ENCODE results near the gene RAD21L1. TPM values are rescaled to one million over a fixed set of nuclear protein-coding genes. Genes with fewer than 3 reads are reported as not detected.

RAD21L1 gene
- not detected for total RNA-seq
- long read RNA-seq, result 0 reads

- peak; percentile 70 to 85 for DNase-seq
- ATAC-seq, result peak; percentile 91
- intact Hi-C loops (cut with DNase I, micrococcal nuclease), result no loop called here
These were observed at the start of gene RAD21L1 for GRCh38 chr20:1225783-1226654. TSS of gene RAD21L1 (plus strand) at chr20:1226044. CDS start at chr20:1228454, 2,410 bp downstream.

- DNase-seq, result no peak
- intact Hi-C loops (cut with DNase I, micrococcal nuclease), result no loop called here
- peak; percentile 40 for ATAC-seq
These were observed 48.2 kb upstream of the RAD21L1 start for GRCh38 chr20:1177680-1178079.

- intact Hi-C loops (cut with DNase I, micrococcal nuclease), result no loop called here
- DNase-seq, result no peak
- ATAC-seq, result no peak
These were observed 47.7 kb upstream of the RAD21L1 start for GRCh38 chr20:1178103-1178502.

- DNase-seq (no peak), ATAC-seq (no peak)
- intact Hi-C loops (cut with DNase I, micrococcal nuclease), result no loop called here
These were observed 47.2 kb upstream of the RAD21L1 start for GRCh38 chr20:1178623-1179022.

- intact Hi-C loops (cut with DNase I, micrococcal nuclease), result no loop called here
- DNase-seq (no peak), ATAC-seq (no peak)
These were observed 44.9 kb upstream of the RAD21L1 start for GRCh38 chr20:1180949-1181348.

GRCh38 chr20:1182106-1182505 is 43.7 kb upstream of the RAD21L1 start:
- ATAC-seq (no peak), DNase-seq (no peak)
- intact Hi-C loops (cut with DNase I, micrococcal nuclease), result no loop called here

GRCh38 chr20:1183153-1183552 is 42.7 kb upstream of the RAD21L1 start:
- intact Hi-C loops (cut with DNase I, micrococcal nuclease), result no loop called here
- ATAC-seq (no peak), DNase-seq (no peak)

GRCh38 chr20:1184260-1184637 is 41.6 kb upstream of the RAD21L1 start:
- intact Hi-C loops (cut with DNase I, micrococcal nuclease), result no loop called here
- ATAC-seq, result no peak

GRCh38 chr20:1184638-1185315 is 41.1 kb upstream of the RAD21L1 start, which contains the start of gene TMEM74B:
TSS of gene TMEM74B (minus strand) at chr20:1184981. CDS start at chr20:1183801, 1,180 bp downstream.
- DNase-seq, result peak in 1 of 2 donors; percentile 11
- peak; percentile 42 for ATAC-seq
- intact Hi-C loops (cut with DNase I, micrococcal nuclease), result no loop called here

More at GRCh38 chr20:1184260-1184637, 41.6 kb upstream of the RAD21L1 start:
- no peak for DNase-seq

GRCh38 chr20:1185316-1185741 is 40.5 kb upstream of the RAD21L1 start:
- peak; percentile 38 for ATAC-seq
- peak in 1 of 2 donors; percentile 10 for DNase-seq
- intact Hi-C loops (cut with DNase I, micrococcal nuclease), result no loop called here

- intact Hi-C loops (cut with DNase I, micrococcal nuclease), result no loop called here
- DNase-seq (peak; percentile 37 to 50), ATAC-seq (peak; percentile 68)
These were observed 40.0 kb upstream of the RAD21L1 start for GRCh38 chr20:1185790-1186334.

- ATAC-seq (no peak), DNase-seq (no peak)
- intact Hi-C loops (cut with DNase I, micrococcal nuclease), result no loop called here
These were observed 39.4 kb upstream of the RAD21L1 start for GRCh38 chr20:1186367-1186991.

- no peak for DNase-seq
- intact Hi-C loops (cut with DNase I, micrococcal nuclease), result no loop called here
- peak; percentile 57 for ATAC-seq
These were observed 38.2 kb upstream of the RAD21L1 start for GRCh38 chr20:1187605-1188171.

GRCh38 chr20:1188347-1188746 is 37.5 kb upstream of the RAD21L1 start:
- intact Hi-C loops (cut with DNase I, micrococcal nuclease), result no loop called here
- DNase-seq (no peak), ATAC-seq (no peak)

GRCh38 chr20:1189827-1190226 is 36.0 kb upstream of the RAD21L1 start:
- intact Hi-C loops (cut with DNase I, micrococcal nuclease), result no loop called here
- DNase-seq, result no peak
- no peak for ATAC-seq

GRCh38 chr20:1190847-1191246 is 35.0 kb upstream of the RAD21L1 start:
- intact Hi-C loops (cut with DNase I, micrococcal nuclease), result no loop called here
- ATAC-seq (no peak), DNase-seq (no peak)

- ATAC-seq, result no peak
- intact Hi-C loops (cut with DNase I, micrococcal nuclease), result no loop called here
- no peak for DNase-seq
These were observed 34.5 kb upstream of the RAD21L1 start for GRCh38 chr20:1191299-1191698.

GRCh38 chr20:1195226-1195625 is 30.6 kb upstream of the RAD21L1 start:
- intact Hi-C loops (cut with DNase I, micrococcal nuclease), result no loop called here

GRCh38 chr20:1196634-1197033 is 29.2 kb upstream of the RAD21L1 start:
- no peak for ATAC-seq
- intact Hi-C loops (cut with DNase I, micrococcal nuclease), result no loop called here
- no peak for DNase-seq

More at GRCh38 chr20:1195226-1195625, 30.6 kb upstream of the RAD21L1 start:
- DNase-seq, result no peak
- ATAC-seq, result no peak

Measured in left colon (tissue), 2 donors.